ENCODE measurements around the gene CDH13.

The CDH13 gene

DNA sequence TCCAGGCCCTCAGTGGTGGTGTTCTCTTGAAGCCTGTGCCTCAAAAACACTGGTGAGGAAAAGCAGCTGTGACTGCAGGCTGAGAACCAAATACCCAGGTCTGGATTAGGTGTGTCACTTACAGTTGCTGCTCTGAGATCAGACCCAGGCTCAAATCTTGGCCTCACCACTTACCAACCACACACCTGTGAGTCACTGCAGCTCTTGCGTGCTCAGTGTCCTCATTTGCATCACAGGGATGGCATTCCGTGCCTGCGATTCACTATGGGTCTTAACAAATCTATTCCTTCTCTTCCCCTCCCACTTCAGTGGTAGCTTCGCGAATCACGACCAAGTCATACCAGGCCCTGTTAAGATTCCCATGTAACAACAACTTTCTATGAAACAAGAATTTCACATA, 947.6 kb downstream of the CDH13 start:
- no peak overlapping the region for H3K27ac Mint-ChIP-seq
- H3K9me3 Mint-ChIP-seq, result peaks cover 16% of the 10 kb centered on the region
- DNase-seq, result no peak
- TF ChIP-seq, protein P1, sequence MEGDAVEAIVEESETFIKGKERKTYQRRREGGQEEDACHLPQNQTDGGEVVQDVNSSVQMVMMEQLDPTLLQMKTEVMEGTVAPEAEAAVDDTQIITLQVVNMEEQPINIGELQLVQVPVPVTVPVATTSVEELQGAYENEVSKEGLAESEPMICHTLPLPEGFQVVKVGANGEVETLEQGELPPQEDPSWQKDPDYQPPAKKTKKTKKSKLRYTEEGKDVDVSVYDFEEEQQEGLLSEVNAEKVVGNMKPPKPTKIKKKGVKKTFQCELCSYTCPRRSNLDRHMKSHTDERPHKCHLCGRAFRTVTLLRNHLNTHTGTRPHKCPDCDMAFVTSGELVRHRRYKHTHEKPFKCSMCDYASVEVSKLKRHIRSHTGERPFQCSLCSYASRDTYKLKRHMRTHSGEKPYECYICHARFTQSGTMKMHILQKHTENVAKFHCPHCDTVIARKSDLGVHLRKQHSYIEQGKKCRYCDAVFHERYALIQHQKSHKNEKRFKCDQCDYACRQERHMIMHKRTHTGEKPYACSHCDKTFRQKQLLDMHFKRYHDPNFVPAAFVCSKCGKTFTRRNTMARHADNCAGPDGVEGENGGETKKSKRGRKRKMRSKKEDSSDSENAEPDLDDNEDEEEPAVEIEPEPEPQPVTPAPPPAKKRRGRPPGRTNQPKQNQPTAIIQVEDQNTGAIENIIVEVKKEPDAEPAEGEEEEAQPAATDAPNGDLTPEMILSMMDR (IDR thresholded peaks at IDR 0.05), result no peak
- no peaks in the 10 kb centered on the region for H3K36me3 Mint-ChIP-seq (ENCODE audit: low read depth)
- H3K4me3 Mint-ChIP-seq, result no peak overlapping the region
- H3K27me3 Mint-ChIP-seq (ENCODE audit: low read depth, poor library complexity), result peaks cover 5% of the 10 kb centered on the region
- H3K4me1 Mint-ChIP-seq, result peaks cover 6% of the 10 kb centered on the region

DNA sequence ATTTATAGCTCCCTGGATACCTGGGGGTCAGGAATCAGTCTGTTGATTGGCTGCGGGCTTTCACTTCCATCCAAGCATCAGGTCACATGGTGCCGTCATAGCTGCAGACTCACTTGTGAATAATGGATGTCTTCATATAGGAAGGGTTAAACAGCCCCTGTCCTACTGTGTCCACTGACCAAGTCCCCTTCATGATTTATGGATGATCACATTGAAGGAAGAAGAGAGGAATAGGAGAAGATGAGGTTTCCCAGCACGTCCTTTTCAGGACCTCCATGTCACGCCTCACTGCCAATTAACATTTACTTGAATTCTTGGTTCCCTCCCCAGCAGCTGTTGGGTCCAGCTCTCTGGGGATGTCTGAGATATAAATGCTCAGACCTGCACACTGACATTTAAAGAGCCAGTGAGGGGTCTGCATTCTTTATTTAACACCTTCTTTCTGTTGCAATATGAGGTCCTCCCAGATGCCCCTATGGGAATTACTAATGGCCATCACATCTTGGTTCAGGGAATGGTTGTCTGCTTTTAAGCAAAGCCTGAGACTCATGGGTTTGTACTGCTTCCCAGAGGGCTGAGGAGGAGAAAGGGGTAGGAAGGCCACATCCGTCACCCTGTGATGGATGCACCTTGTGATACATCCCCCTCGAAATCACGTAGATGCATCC, 950.4 kb downstream of the CDH13 start:
- Mint-ChIP-seq H3K9me3 (peaks cover 16% of the 10 kb centered on the region), H3K27ac (no peak overlapping the region), H3K27me3 (ENCODE audit: low read depth, poor library complexity) (peaks cover 5% of the 10 kb centered on the region), H3K4me3 (no peak overlapping the region), H3K4me1 (peaks cover 6% of the 10 kb centered on the region), H3K36me3 (ENCODE audit: low read depth) (no peaks in the 10 kb centered on the region)
- TF ChIP-seq, protein P1 (IDR thresholded peaks at IDR 0.05), result no peak
- DNase-seq, result no peak

DNA sequence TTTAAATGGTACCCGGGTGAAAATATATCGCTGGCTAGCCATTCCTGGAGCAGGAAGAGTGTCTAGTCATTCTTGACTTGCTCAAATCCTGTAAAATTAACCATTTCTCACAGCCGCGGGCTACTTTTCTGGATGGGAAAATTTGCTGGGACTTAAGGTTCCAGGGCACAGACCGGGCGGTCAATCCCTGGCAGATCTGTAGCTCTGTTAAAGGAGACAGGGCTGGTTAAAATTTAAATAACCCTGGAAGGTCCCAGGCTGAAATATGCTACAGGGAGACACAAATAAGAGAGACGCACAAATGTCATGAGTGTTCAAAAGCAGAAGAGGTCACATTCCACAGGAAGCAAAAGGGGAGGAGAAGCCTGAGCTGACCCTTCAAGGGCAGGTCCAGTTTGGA, 951.4 kb downstream of the CDH13 start:
- Mint-ChIP-seq H3K27me3 (ENCODE audit: low read depth, poor library complexity) (peaks cover 5% of the 10 kb centered on the region), H3K9me3 (peaks cover 16% of the 10 kb centered on the region), H3K36me3 (ENCODE audit: low read depth) (no peaks in the 10 kb centered on the region), H3K4me3 (no peak overlapping the region), H3K27ac (no peak overlapping the region), H3K4me1 (peaks cover 6% of the 10 kb centered on the region)
- DNase-seq, result no peak
- TF ChIP-seq, protein P1 (IDR thresholded peaks at IDR 0.05), result no peak

DNA sequence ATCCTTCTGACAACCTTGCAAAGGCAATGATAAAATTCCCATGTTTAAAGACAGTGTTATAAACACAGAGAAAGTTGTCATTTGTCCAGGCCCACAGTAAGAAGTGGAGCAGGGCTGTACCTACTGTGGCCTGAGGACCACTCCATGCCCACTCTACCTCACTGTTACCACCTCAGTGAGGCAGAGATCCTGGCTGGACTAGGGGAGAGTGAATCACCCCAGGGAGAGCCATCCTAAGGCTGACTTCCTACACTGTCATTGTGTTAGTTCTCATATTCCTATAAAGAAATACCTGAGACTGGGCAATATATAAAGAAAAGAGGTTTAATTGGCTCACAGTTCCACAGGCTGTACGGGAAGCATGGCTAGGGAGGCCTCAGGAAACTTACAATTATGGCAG, 952.3 kb downstream of the CDH13 start:
- no peak for DNase-seq
- TF ChIP-seq, protein P1 (IDR thresholded peaks at IDR 0.05), result no peak
- no peaks in the 10 kb centered on the region for H3K36me3 Mint-ChIP-seq (ENCODE audit: low read depth)
- peaks cover 6% of the 10 kb centered on the region for H3K4me1 Mint-ChIP-seq
- no peak overlapping the region for H3K4me3 Mint-ChIP-seq
- H3K27me3 Mint-ChIP-seq (ENCODE audit: low read depth, poor library complexity), result peaks cover 5% of the 10 kb centered on the region
- H3K27ac Mint-ChIP-seq, result no peak overlapping the region
- peaks cover 16% of the 10 kb centered on the region for H3K9me3 Mint-ChIP-seq

DNA sequence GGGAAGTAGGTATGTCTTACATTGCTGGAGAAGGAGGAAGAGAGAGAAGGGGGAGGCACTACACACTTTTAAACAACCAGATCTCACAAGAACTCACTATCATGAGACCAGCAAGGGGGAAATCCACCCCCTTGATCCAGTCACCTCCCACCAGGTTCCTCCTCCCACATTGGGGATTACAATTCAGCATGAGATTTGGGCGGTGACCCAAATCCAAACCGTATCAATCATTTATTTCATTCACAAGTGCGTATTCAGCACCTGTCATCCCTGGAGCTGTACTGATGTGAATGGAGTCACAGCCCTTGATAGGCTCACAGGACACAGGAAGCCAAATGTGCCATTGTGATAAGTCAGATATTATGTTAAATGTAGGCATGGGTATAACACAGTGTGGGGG, 952.7 kb downstream of the CDH13 start:
- peaks cover 5% of the 10 kb centered on the region for H3K27me3 Mint-ChIP-seq (ENCODE audit: low read depth, poor library complexity)
- no peak overlapping the region for H3K4me3 Mint-ChIP-seq
- no peaks in the 10 kb centered on the region for H3K36me3 Mint-ChIP-seq (ENCODE audit: low read depth)
- peaks cover 16% of the 10 kb centered on the region for H3K9me3 Mint-ChIP-seq
- H3K27ac Mint-ChIP-seq, result no peak overlapping the region
- peaks cover 6% of the 10 kb centered on the region for H3K4me1 Mint-ChIP-seq
- TF ChIP-seq, protein P1 (IDR thresholded peaks at IDR 0.05), result no peak
- DNase-seq, result no peak

DNA sequence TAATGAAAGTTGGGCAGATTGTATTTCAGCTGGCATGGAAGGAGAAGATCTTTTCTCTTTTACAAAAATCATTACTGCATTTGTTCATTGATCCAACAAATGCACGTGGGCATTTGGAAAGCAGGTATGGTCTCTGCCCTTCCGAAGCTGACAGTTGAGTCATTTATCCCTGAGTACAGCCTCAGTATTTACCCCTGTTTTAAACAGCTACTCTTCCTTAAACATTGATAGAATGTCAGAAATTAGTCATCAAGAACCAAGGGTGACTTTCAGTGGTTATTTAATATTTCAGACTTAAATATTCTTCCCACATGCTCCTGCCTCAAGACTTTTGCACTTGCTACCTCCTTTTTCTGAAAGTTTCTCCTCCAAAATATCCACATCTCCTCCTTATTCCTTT, 954.3 kb downstream of the CDH13 start:
- TF ChIP-seq, protein P1 (IDR thresholded peaks at IDR 0.05), result no peak
- Mint-ChIP-seq H3K36me3 (ENCODE audit: low read depth) (no peaks in the 10 kb centered on the region), H3K9me3 (peaks cover 6% of the 10 kb centered on the region), H3K4me1 (peaks cover 18% of the 10 kb centered on the region), H3K4me3 (no peak overlapping the region), H3K27me3 (ENCODE audit: low read depth, poor library complexity) (peaks cover 2% of the 10 kb centered on the region), H3K27ac (no peak overlapping the region)
- DNase-seq, result no peak

All from nephron progenitor cell (in vitro differentiated cells).